Activated CD4-positive, alpha-beta T cell treated with anti-CD3 and anti-CD28 coated beads, Interleukin-2, amount 10 ng/mL, durations not matched to agents 24 days and 14 days (primary cell): ENCODE measurements around the gene STMN3. TPM values are rescaled to one million over a fixed set of nuclear protein-coding genes. Genes with fewer than 3 reads are reported as not detected.

Source experiments
- DNase-seq: peaks from one replicate; pipeline ENCODE4 v3.0.0; 2022
- H3K27ac Mint-ChIP-seq: one replicate; pipeline ENCODE4 v1.8.0; 2022; ENCODE audit warnings: mild to moderate bottlenecking, mixed read lengths
- H3K27me3 Mint-ChIP-seq: one replicate; pipeline ENCODE4 v1.8.0; 2022; ENCODE audit warnings: mixed read lengths
- H3K36me3 Mint-ChIP-seq: one replicate; pipeline ENCODE4 v1.8.0; 2022; ENCODE audit warnings: low read depth, mild to moderate bottlenecking, mixed read lengths
- H3K4me1 Mint-ChIP-seq: one replicate; pipeline ENCODE4 v1.8.0; 2021; ENCODE audit warnings: mixed read lengths
- H3K4me3 Mint-ChIP-seq: one replicate; pipeline ENCODE4 v1.8.0; 2022; ENCODE audit warnings: mild to moderate bottlenecking, moderate library complexity, mixed read lengths
- H3K9me3 Mint-ChIP-seq: one replicate; pipeline ENCODE4 v1.8.0; 2021; ENCODE audit warnings: mixed read lengths
- intact Hi-C: fragments of 100-400 bp; cut with micrococcal nuclease; formaldehyde crosslinking; loops from one replicate; pipeline ENCODE4 v1.15.1; 2023
- total RNA-seq: library from RNA; stranded (reverse); gene quantifications from 2 replicates; pipeline ENCODE4 v1.2.3, GENCODE V29; 2022

The STMN3 gene
- total RNA-seq, 1 donor from 2014 or later, result 10.7 TPM

DNA sequence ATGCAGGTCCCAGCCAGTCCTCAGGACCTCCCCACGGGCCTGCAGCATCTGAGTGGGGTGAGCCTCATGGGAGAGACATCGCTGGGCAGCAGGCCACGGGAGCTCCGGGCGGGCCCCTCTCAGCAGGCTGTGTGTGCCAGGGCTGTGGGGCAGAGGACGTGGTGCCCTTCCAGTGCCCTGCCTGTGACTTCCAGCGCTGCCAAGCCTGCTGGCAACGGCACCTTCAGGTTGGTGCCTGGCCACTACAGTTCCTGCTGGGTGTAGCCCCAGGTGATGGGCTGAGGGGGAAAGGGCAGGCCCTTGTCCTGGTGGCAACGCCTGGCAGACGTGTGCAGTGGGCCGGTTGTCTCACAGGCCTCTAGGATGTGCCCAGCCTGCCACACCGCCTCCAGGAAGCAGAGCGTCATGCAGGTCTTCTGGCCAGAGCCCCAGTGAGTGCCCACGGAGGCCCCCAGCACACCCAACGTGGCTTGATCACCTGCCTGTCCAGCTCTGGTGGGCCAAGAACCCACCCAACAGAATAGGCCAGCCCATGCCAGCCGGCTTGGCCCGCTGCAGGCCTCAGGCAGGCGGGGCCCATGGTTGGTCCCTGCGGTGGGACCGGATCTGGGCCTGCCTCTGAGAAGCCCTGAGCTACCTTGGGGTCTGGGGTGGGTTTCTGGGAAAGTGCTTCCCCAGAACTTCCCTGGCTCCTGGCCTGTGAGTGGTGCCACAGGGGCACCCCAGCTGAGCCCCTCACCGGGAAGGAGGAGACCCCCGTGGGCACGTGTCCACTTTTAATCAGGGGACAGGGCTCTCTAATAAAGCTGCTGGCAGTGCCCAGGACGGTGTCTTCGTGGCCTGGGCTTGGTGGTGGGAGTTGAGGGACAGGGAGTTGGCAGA, 42.4 kb upstream of the STMN3 start:
- peaks cover 11% of the 10 kb centered on the region for H3K4me1 Mint-ChIP-seq
- H3K27ac Mint-ChIP-seq, result no peak overlapping the region
- H3K4me3 Mint-ChIP-seq, result no peak overlapping the region
- H3K36me3 Mint-ChIP-seq, result peaks cover 24% of the 10 kb centered on the region
- DNase-seq, result no peak
- intact Hi-C loops, result no loop called here
- H3K27me3 Mint-ChIP-seq, result no peaks in the 10 kb centered on the region
- H3K9me3 Mint-ChIP-seq, result no peaks in the 10 kb centered on the region

DNA sequence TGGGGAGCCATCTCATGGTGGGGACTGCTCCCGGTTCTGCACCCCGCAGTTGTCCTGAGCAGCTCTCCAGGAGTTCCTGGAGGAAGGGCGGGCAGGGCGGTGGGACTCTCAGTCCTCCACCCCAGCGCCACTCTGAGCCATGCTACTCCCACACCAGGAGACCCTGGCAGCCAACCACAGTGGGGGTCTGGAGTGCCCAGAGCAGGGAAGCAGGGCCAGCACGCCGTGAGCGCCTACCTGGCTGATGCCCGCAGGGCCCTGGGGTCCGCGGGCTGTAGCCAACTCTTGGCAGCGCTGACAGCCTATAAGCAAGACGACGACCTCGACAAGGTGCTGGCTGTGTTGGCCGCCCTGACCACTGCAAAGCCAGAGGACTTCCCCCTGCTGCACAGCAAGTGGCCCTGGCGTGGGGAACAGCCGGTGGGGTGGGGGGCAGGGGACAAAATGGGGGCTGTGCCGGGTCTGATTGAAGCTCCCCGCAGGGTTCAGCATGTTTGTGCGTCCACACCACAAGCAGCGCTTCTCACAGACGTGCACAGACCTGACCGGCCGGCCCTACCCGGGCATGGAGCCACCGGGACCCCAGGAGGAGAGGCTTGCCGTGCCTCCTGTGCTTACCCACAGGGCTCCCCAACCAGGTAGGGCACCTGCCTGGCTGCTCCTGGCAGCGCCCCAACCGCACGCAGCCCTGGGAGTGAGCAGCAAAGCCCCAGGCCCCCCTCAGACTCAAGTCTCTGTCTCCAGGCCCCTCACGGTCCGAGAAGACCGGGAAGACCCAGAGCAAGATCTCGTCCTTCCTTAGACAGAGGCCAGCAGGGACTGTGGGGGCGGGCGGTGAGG, 41.6 kb upstream of the STMN3 start:
- DNase-seq, result no peak
- Mint-ChIP-seq H3K27ac (no peak overlapping the region), H3K27me3 (no peaks in the 10 kb centered on the region), H3K9me3 (no peaks in the 10 kb centered on the region), H3K36me3 (peaks cover 24% of the 10 kb centered on the region), H3K4me3 (no peak overlapping the region), H3K4me1 (peaks cover 11% of the 10 kb centered on the region)
- intact Hi-C loops, result no loop called here

DNA sequence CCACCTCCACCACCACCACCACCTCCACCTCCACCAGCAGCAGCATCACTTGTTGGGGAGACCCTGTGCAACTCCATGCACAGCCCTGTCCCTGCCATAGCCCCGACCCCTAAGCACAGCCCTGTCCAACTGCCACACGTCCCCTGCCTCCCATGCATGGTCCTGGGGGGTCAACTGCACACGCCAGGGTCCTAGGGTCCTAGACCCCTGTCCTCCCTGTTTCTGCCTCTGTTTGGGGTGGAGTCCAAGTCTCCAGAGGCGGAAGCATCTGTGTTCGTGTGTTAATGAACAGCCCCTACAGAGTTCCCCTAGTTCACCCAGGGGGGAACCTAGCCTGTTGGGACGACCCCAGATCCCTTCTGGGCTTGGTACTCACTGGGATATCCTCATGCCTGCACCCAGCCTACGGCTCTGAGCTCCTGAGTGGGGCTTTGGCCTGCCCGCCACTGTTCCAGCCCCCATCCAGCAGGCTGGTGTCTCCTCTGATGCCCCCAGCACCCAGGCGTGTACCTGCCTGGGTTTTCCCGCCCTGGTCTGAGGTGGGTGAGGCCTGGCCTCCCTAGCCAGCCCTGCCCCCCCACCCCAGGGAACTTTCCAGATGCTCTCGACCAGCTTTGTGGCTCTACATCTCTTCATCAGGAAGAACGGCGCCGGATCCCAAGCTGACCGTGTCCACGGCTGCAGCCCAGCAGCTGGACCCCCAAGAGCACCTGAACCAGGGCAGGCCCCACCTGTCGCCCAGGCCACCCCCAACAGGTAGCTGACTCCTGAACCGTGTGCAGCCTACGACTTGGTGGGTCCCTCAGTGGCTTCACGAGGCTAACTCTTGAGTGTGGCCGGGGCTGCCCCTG, 40.7 kb upstream of the STMN3 start:
- Mint-ChIP-seq H3K36me3 (peaks cover 23% of the 10 kb centered on the region), H3K27me3 (no peaks in the 10 kb centered on the region), H3K9me3 (no peaks in the 10 kb centered on the region), H3K4me1 (peaks cover 6% of the 10 kb centered on the region), H3K4me3 (peak overlapping the region; percentile 30), H3K27ac (peak overlapping the region; percentile 86)
- DNase-seq, result no peak
- intact Hi-C loops, result no loop called here

- Mint-ChIP-seq H3K27ac (no peak overlapping the region), H3K4me3 (no peak overlapping the region), H3K36me3 (peaks cover 23% of the 10 kb centered on the region), H3K9me3 (no peaks in the 10 kb centered on the region), H3K4me1 (peaks cover 5% of the 10 kb centered on the region), H3K27me3 (no peaks in the 10 kb centered on the region)
- intact Hi-C loops, result no loop called here
- no peak for DNase-seq
Observed at GRCh38 chr20:63693083-63693732, 40.0 kb upstream of the STMN3 start.

GRCh38 chr20:63692436-63693082, 39.3 kb upstream of the STMN3 start:
- no peak overlapping the region for H3K4me3 Mint-ChIP-seq
- H3K27me3 Mint-ChIP-seq, result no peaks in the 10 kb centered on the region
- no peaks in the 10 kb centered on the region for H3K9me3 Mint-ChIP-seq
- peaks cover 23% of the 10 kb centered on the region for H3K36me3 Mint-ChIP-seq
- no peak for DNase-seq
- peaks cover 5% of the 10 kb centered on the region for H3K4me1 Mint-ChIP-seq
- H3K27ac Mint-ChIP-seq, result peak overlapping the region; percentile 40
- intact Hi-C loops, result no loop called here

DNA sequence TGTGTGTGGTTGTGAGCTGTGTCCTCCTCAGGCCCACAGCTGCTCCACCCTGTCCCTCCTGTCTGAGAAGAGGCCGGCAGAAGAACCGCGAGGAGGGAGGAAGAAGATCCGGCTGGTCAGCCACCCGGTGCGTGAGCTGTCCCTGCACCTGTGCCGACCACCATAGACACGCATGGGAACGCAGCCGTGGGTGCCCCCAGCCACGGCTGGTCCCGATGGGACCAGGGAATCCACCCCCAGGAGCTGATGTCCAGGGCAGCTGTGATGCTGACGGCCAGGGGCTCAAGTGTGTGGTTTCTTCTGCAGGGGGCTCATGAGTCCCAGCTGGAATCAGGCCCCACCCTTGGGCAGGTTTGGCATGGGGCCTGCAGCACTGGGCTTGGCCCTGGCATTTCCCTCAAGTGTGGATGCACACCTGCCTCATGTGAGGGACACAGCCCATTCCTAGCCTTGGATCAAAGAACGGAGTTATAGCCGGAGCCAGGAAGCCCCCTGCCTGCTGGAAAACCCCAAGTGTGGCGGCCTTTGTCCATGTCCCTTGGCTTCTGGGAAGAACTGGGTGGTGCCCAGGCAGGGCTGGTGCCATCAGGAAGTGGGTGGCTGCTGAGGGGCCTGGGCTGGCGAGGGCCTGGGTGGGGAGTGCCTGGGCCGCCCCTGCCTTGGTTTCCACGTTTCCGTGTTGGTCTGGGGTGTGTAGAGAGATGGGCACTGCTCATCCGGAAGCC, 38.6 kb upstream of the STMN3 start:
- no peak for DNase-seq
- H3K36me3 Mint-ChIP-seq, result peaks cover 21% of the 10 kb centered on the region
- intact Hi-C loops, result no loop called here
- H3K27ac Mint-ChIP-seq, result peak overlapping the region; percentile 40
- H3K4me1 Mint-ChIP-seq, result peaks cover 4% of the 10 kb centered on the region
- no peaks in the 10 kb centered on the region for H3K9me3 Mint-ChIP-seq
- H3K4me3 Mint-ChIP-seq, result no peak overlapping the region
- no peaks in the 10 kb centered on the region for H3K27me3 Mint-ChIP-seq

DNA sequence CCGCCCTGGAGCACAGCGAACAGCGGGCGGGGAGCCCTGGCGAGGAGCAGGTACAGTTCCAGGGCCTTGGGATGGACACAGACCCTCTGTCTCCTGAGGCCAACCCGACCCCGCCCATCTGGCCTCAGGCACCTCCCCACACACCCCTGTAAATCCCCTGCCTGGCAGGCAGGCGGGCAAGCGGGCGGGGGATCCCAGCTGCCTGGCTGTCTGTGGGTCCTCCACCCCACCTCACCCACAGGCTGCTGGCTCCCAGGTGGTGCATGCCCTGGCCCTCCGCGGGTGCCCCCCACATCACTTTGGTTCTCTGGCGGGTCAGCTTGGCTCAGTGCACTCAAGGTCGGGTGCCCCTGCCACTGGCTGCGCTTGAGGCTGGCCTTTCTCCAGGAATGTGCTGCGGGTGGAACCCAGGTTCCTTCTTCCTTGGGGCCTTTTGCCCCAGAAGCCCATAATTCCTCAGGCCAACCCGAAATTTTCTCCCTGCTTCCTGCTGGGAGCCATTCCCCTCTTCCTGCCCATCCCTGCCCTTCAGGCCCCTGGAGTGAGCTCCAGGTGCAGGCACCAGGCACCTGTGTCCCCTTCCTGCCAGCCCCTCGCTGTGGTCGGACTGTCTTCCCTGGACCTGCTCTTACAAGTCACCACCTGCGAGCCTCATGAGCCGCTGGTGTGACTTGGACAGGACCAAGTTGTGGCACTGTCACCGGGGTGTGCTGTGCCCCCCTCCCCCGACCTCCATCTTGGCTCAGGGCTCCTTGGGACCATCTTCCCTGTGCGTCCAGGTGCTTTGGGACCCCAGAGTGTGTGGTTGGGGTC, 37.9 kb upstream of the STMN3 start:
- no peak for DNase-seq
- no peak overlapping the region for H3K4me3 Mint-ChIP-seq
- no peak overlapping the region for H3K27ac Mint-ChIP-seq
- no peaks in the 10 kb centered on the region for H3K27me3 Mint-ChIP-seq
- peaks cover 6% of the 10 kb centered on the region for H3K4me1 Mint-ChIP-seq
- H3K36me3 Mint-ChIP-seq, result peaks cover 19% of the 10 kb centered on the region
- intact Hi-C loops, result no loop called here
- H3K9me3 Mint-ChIP-seq, result no peaks in the 10 kb centered on the region

DNA sequence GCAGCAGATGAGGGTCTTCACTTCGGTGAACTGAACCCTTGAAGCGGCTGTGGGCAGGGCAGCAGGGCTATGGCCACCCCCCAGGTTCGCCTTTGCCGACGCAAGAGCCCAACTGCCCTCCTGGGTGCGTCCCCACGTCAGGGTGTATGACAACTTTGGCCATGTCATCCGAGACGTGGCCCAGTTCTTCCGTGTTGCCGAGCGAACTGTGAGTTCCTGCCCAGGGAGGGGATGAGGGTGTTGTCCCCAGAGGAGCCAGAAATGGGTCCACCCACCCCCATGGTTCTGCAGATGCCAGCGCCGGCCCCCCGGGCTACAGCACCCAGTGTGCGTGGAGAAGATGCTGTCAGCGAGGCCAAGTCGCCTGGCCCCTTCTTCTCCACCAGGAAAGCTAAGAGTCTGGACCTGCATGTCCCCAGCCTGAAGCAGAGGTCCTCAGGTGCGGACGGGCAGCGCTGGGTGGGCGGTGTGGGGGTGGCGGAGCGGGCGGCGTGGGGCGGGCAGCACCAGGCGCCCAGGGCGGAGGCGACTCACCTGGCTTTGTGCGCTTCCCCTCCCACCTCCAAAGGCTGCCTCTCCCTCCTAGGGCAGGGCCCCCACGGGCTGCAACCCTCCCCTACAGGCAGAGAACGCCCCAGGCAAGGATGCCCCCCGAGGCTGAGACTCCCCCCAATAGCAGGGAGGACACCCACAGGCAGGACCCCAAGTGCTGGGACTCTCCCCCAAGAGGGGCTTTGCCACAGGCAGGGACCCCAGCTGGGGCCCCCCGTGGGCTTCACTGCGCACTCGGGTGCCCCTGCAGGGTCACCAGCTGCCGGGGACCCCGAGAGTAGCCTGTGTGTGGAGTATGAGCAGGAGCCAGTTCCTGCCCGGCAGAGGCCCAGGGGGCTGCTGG, 37.0 kb upstream of the STMN3 start:
- H3K36me3 Mint-ChIP-seq, result peaks cover 18% of the 10 kb centered on the region
- H3K27ac Mint-ChIP-seq, result no peak overlapping the region
- H3K4me3 Mint-ChIP-seq, result no peak overlapping the region
- no peak for DNase-seq
- no peaks in the 10 kb centered on the region for H3K9me3 Mint-ChIP-seq
- no peaks in the 10 kb centered on the region for H3K27me3 Mint-ChIP-seq
- H3K4me1 Mint-ChIP-seq, result peaks cover 6% of the 10 kb centered on the region
- intact Hi-C loops, result no loop called here

GRCh38 chr20:63689046-63690002, 36.1 kb upstream of the STMN3 start:
- no peak overlapping the region for H3K27ac Mint-ChIP-seq
- H3K9me3 Mint-ChIP-seq, result no peaks in the 10 kb centered on the region
- intact Hi-C loops, result no loop called here
- no peaks in the 10 kb centered on the region for H3K27me3 Mint-ChIP-seq
- peaks cover 18% of the 10 kb centered on the region for H3K36me3 Mint-ChIP-seq
- H3K4me3 Mint-ChIP-seq, result no peak overlapping the region
- DNase-seq, result no peak
- H3K4me1 Mint-ChIP-seq, result peaks cover 7% of the 10 kb centered on the region

- Mint-ChIP-seq H3K4me3 (no peak overlapping the region), H3K9me3 (no peaks in the 10 kb centered on the region), H3K36me3 (peaks cover 12% of the 10 kb centered on the region), H3K27ac (no peak overlapping the region), H3K4me1 (peaks cover 5% of the 10 kb centered on the region), H3K27me3 (no peaks in the 10 kb centered on the region)
- intact Hi-C loops, result no loop called here
- DNase-seq, result no peak
Observed at GRCh38 chr20:63688228-63689045, 35.2 kb upstream of the STMN3 start.
